GM13977 (cell line): Measurements from ENCODE around the gene CASK.

Experiments
- DNase-seq: peaks from one replicate; pipeline ENCODE4 v3.0.0; 2012; ENCODE audit warnings: low spot score
- in situ Hi-C: fragments of 300-500 bp; cut with MboI; formaldehyde crosslinking; loops from one replicate; pipeline ENCODE4 v1.12.0; 2022; ENCODE audit warnings: low sequenced_read_pairs, low pct_unique_long_range_greater_than_20kb, mixed read lengths, inconsistent platforms; ENCODE audit not compliant: unreplicated experiment
- TF ChIP-seq, protein P1 (sequence below): IDR thresholded peaks from 2 replicates; pipeline ENCODE4 v1.5.1; 2012; ENCODE audit warnings: mild to moderate bottlenecking, control low read depth; ENCODE audit not compliant: insufficient read depth; ENCODE audit errors: extremely low read depth, missing control alignments

The CASK gene

GRCh38 chrX:41548411-41548810 lies 374.9 kb downstream of the CASK start:
- in situ Hi-C loops = no loop called here
- TF ChIP-seq, protein P1, sequence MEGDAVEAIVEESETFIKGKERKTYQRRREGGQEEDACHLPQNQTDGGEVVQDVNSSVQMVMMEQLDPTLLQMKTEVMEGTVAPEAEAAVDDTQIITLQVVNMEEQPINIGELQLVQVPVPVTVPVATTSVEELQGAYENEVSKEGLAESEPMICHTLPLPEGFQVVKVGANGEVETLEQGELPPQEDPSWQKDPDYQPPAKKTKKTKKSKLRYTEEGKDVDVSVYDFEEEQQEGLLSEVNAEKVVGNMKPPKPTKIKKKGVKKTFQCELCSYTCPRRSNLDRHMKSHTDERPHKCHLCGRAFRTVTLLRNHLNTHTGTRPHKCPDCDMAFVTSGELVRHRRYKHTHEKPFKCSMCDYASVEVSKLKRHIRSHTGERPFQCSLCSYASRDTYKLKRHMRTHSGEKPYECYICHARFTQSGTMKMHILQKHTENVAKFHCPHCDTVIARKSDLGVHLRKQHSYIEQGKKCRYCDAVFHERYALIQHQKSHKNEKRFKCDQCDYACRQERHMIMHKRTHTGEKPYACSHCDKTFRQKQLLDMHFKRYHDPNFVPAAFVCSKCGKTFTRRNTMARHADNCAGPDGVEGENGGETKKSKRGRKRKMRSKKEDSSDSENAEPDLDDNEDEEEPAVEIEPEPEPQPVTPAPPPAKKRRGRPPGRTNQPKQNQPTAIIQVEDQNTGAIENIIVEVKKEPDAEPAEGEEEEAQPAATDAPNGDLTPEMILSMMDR = no peak
- DNase-seq = no peak

DNA sequence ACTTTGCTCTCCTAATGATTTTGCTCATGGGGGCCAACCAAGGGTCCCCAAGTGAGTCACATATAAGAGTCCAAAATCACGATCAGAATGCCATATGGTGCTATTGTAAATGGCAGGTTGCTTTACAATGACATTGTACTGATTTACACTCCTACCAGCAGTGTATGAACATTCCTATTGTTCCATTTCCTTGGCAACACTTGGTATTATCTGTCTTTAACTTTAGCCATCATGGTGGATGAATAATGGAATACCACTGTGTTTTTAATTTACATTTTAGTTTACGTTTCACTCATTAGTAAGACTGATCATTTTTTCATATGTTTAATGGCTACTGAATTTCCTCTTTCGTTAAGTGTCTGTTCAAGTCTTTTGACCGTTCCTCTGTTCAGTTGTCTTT lies 379.7 kb downstream of the CASK start:
- in situ Hi-C loops = no loop called here
- TF ChIP-seq, protein P1 = no peak
- no peak for DNase-seq

GRCh38 chrX:41543025-41543424 lies 380.3 kb downstream of the CASK start:
- no peak for DNase-seq
- TF ChIP-seq, protein P1 = no peak
- in situ Hi-C loops = no loop called here

DNA sequence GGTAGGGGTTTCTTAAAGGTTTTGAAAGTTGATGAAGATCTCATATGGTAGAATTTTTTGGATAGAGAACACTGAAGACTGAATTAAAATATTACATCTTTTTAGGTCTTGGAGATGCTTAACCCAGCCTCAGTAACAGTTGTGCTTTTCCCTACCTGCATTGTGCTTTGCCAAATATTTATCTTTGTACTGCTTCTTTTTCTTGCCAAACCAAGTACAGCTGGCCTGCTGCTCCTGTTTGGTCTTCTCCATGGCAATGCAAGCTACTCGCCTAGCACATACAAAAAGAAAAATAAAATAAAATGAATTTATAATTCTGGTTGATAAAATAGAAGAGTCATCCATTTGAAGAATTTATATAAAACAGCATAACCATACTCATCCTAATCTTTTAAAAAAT lies 380.8 kb downstream of the CASK start:
- in situ Hi-C loops = no loop called here
- TF ChIP-seq, protein P1 = no peak

GRCh38 chrX:41542135-41542534 lies 381.2 kb downstream of the CASK start:
- in situ Hi-C loops = no loop called here
- TF ChIP-seq, protein P1 = no peak
- no peak for DNase-seq

More for the DNA sequence above, 380.8 kb downstream of the CASK start:
- no peak for DNase-seq

- in situ Hi-C loops = no loop called here
- DNase-seq = no peak
- TF ChIP-seq, protein P1 = no peak
These were observed 382.0 kb downstream of the CASK start for GRCh38 chrX:41541386-41541785.

GRCh38 chrX:41538707-41539106 lies 384.6 kb downstream of the CASK start:
- TF ChIP-seq, protein P1 = no peak
- in situ Hi-C loops = no loop called here
- DNase-seq = no peak
